SK-N-SH (cell line): ENCODE measurements around the gene ATP5F1D. TPM values are rescaled to one million over a fixed set of nuclear protein-coding genes. Genes with fewer than 3 reads are reported as not detected.

Experiments
- CTCF ChIA-PET: fragments of 300-600, 350-600 bp; formaldehyde crosslinking; extraction: SDS; loops from one replicate; lab custom pipeline; 2021; lab: Yijun Ruan, JAX
- POLR2A ChIA-PET: fragments of 350-600 bp; sonication (Branson Sonifier 250); formaldehyde crosslinking; extraction: SDS; loops from one replicate; lab custom pipeline; 2020; ENCODE audit warnings: antibody characterized with exemption, inconsistent platforms; lab: Yijun Ruan, JAX
- DNase-seq: peaks from one replicate; pipeline ENCODE4 v3.0.0; 2012
- H2AFZ ChIP-seq: fragments of 200-600 bp; sonication (generic); 2 replicates; pipeline ENCODE4 v1.8.1; 2016; ENCODE audit warnings: antibody characterized with exemption, mild to moderate bottlenecking, low read depth
- H3F3A ChIP-seq: fragments of 200-600 bp; sonication (generic); replicated peaks from 2 replicates; pipeline ENCODE3; 2016; ENCODE audit warnings: antibody characterized with exemption, mild to moderate bottlenecking; ENCODE audit not compliant: insufficient read depth
- H3K27ac ChIP-seq, 2 experiments: fragments of 200-500 bp in 1 of 2; fragments of 200-600 bp in 1 of 2; sonication (Bioruptor generic) in 1 of 2; sonication (generic), shearing (Covaris generic) in 1 of 2; 2 replicates each; pipeline versions ENCODE4 v1.5.1 to v1.6.1; 2014 to 2016; ENCODE audit warnings: low read depth in 2 of 2, inconsistent platforms in 1 of 2, low read length in 1 of 2, mild to moderate bottlenecking in 1 of 2, mixed read lengths in 1 of 2
- H3K27me3 ChIP-seq: fragments of 200-600 bp; sonication (generic), shearing (Covaris generic); 2 replicates; pipeline ENCODE4 v1.6.1; 2016; ENCODE audit warnings: mixed run types; ENCODE audit not compliant: insufficient read depth
- H3K36me3 ChIP-seq, 2 experiments: fragments of 200-500 bp in 1 of 2; fragments of 200-600 bp in 1 of 2; sonication (Bioruptor generic) in 1 of 2; sonication (generic) in 1 of 2; replicated peaks in 1 of 2; 2 replicates each; pipeline versions ENCODE3 to v1.5.1; 2014 to 2016; ENCODE audit warnings: low read length in 1 of 2, mild to moderate bottlenecking in 1 of 2; ENCODE audit not compliant: insufficient read depth in 2 of 2, control insufficient read depth in 1 of 2
- H3K4me1 ChIP-seq, 2 experiments: fragments of 200-500 bp in 1 of 2; fragments of 200-600 bp in 1 of 2; sonication (Bioruptor generic) in 1 of 2; sonication (generic), shearing (Covaris generic) in 1 of 2; 2 replicates each; pipeline versions ENCODE4 v1.5.1 to v1.6.1; 2014 to 2016; ENCODE audit warnings: low read depth in 1 of 2, low read length in 1 of 2, mixed run types in 1 of 2; ENCODE audit not compliant: insufficient read depth in 2 of 2, control insufficient read depth in 1 of 2
- H3K4me2 ChIP-seq: fragments of 200-600 bp; sonication (generic), shearing (Covaris generic); 2 replicates; pipeline ENCODE4 v1.6.1; 2017; ENCODE audit warnings: mixed run types
- H3K4me3 ChIP-seq, 2 experiments: fragments of 200-500 bp in 1 of 2; fragments of 200-600 bp in 1 of 2; sonication (Bioruptor generic) in 1 of 2; sonication (generic), shearing (Covaris generic) in 1 of 2; 2 replicates each; pipeline versions ENCODE4 v1.5.1 to v1.8.1; 2014 to 2016; ENCODE audit warnings: low read depth in 2 of 2, inconsistent platforms in 1 of 2, low read length in 1 of 2, mild to moderate bottlenecking in 1 of 2, mixed read lengths in 1 of 2, moderate library complexity in 1 of 2
- H3K79me2 ChIP-seq: fragments of 200-600 bp; sonication (generic); 2 replicates; pipeline ENCODE4 v1.8.1; 2017; ENCODE audit warnings: mild to moderate bottlenecking; ENCODE audit not compliant: insufficient read depth
- H3K9ac ChIP-seq: fragments of 200-600 bp; sonication (generic); 2 replicates; pipeline ENCODE4 v1.6.1; 2017; ENCODE audit warnings: mixed run types
- H3K9me2 ChIP-seq: fragments of 200-600 bp; sonication (generic); 2 replicates; pipeline ENCODE4 v1.6.1; 2017; ENCODE audit warnings: mixed run types
- H3K9me3 ChIP-seq: fragments of 200-600 bp; sonication (generic); 2 replicates; pipeline ENCODE4 v1.6.1; 2017; ENCODE audit warnings: mixed run types, mild to moderate bottlenecking, moderate library complexity
- H4K20me1 ChIP-seq: fragments of 200-600 bp; sonication (generic); 2 replicates; pipeline ENCODE4 v1.6.1; 2017; ENCODE audit warnings: mild to moderate bottlenecking, mixed run types; ENCODE audit not compliant: insufficient read depth
- CTCF ChIP-seq: fragments of 200-600 bp; sonication (generic); IDR thresholded peaks from 2 replicates; pipeline ENCODE4 v1.6.1; 2017; ENCODE audit warnings: antibody characterized with exemption, mild to moderate bottlenecking, moderate library complexity
- ELF1 ChIP-seq: IDR thresholded peaks from 2 replicates; pipeline ENCODE4 v1.4.0; 2012
- EZH2phosphoT487 ChIP-seq: fragments of 200-600 bp; sonication (generic); IDR thresholded peaks from 2 replicates; pipeline ENCODE4 v1.6.1; 2017; ENCODE audit warnings: low read depth, mixed run types, mild to moderate bottlenecking, antibody characterized with exemption, moderate library complexity, borderline replicate concordance
- FOXJ3 ChIP-seq: sonication (generic); formaldehyde crosslinking; IDR thresholded peaks from 2 replicates; pipeline ENCODE4 v1.5.1; 2020; ENCODE audit warnings: mild to moderate bottlenecking, missing genetic modification reagents
- MXI1 ChIP-seq: IDR thresholded peaks from 2 replicates; pipeline ENCODE4 v1.6.1; 2012; ENCODE audit warnings: mild to moderate bottlenecking, low read depth, low read length, improper control_type of control experiment
- NFIC ChIP-seq: IDR thresholded peaks from 2 replicates; pipeline ENCODE4 v1.4.0; 2012; ENCODE audit warnings: borderline replicate concordance
- NRF1 ChIP-seq: IDR thresholded peaks from 2 replicates; pipeline ENCODE4 v1.6.1; 2012; ENCODE audit warnings: low read depth, mild to moderate bottlenecking, low read length
- POLR2AphosphoS5 ChIP-seq: IDR thresholded peaks from 2 replicates; pipeline ENCODE4 v1.6.1; 2012; ENCODE audit warnings: low read depth, low read length
- RAD21 ChIP-seq: IDR thresholded peaks from 2 replicates; pipeline ENCODE4 v1.6.1; 2012; ENCODE audit warnings: mild to moderate bottlenecking, low read length
- RXRA ChIP-seq: IDR thresholded peaks from 2 replicates; pipeline ENCODE4 v1.4.0; 2012; ENCODE audit warnings: low read depth, mild to moderate bottlenecking, borderline replicate concordance
- SIN3A ChIP-seq: IDR thresholded peaks from 2 replicates; pipeline ENCODE4 v1.6.1; 2012; ENCODE audit warnings: low read depth, mild to moderate bottlenecking, low read length, moderate library complexity, borderline replicate concordance
- SMC3 ChIP-seq: IDR thresholded peaks from 2 replicates; pipeline ENCODE4 v1.6.1; 2012; ENCODE audit warnings: low read depth, low read length, improper control_type of control experiment
- TAF1 ChIP-seq: IDR thresholded peaks from 2 replicates; pipeline ENCODE4 v1.6.1; 2012; ENCODE audit warnings: low read depth, mild to moderate bottlenecking, low read length, moderate library complexity, borderline replicate concordance
- TCF12 ChIP-seq: IDR thresholded peaks from 2 replicates; pipeline ENCODE4 v1.4.0; 2012
- TEAD4 ChIP-seq: IDR thresholded peaks from 2 replicates; pipeline ENCODE4 v1.4.0; 2012; ENCODE audit warnings: mild to moderate bottlenecking, borderline replicate concordance; ENCODE audit not compliant: insufficient read depth
- YY1 ChIP-seq: IDR thresholded peaks from 2 replicates; pipeline ENCODE4 v1.4.0; 2012; ENCODE audit warnings: low read depth, mild to moderate bottlenecking
- WGBS: methylation state at CpG from one replicate; pipeline ENCODE4 v1.1.6; 2017; ENCODE audit warnings: low lambda C conversion rate; 5-methylcytosine and 5-hydroxymethylcytosine counted together
- polyA plus RNA-seq, 3 experiments: library from polyadenylated mRNA; depleted of rRNA; stranded (reverse); fragments of >200 nt; gene quantifications; 2 replicates each; pipeline ENCODE4 v1.2.3, GENCODE V29; 2012
- TF ChIP-seq, protein P1 (sequence below): fragments of 150-350 bp; IDR thresholded peaks from 2 replicates; pipeline ENCODE4 v1.6.1; 2016; ENCODE audit warnings: mild to moderate bottlenecking, low read depth, low read length

The ATP5F1D gene
- polyA plus RNA-seq, 1 of the 3 experiments (the other 2 are of a cell fraction): 226 TPM

GRCh38 chr19:1234051-1234954 lies 7.2 kb upstream of the ATP5F1D start:
- Histone ChIP-seq H3K9ac (no peak overlapping the region), H3F3A (peaks cover 26% of the 10 kb centered on the region), H3K27me3 (no peaks in the 10 kb centered on the region), H3K36me3 (peaks cover 0 to 41% of the 10 kb centered on the region in 2 experiments), H3K9me2 (no peaks in the 10 kb centered on the region), H3K79me2 (peaks cover 11% of the 10 kb centered on the region; the same call in 1 of the 2 replicates), H4K20me1 (peaks cover 24% of the 10 kb centered on the region), H2AFZ (no peak overlapping the region), H3K4me1 (peaks cover 0 to 17% of the 10 kb centered on the region in 2 experiments; a peak in 1 of 4 replicates), H3K4me3 (no peak overlapping the region), H3K27ac (no peak overlapping the region), H3K4me2 (no peak overlapping the region), H3K9me3 (no peaks in the 10 kb centered on the region)
- WGBS: 93% methylated on average over 10 of the region's 45 CpGs
- CTCF ChIA-PET: interaction anchor here (1.0 to 5.7 kb wide), 2 partner anchors 10 to 12 kb away, joined by 5 to 82 read pairs; no protein-coding TSS in a partner anchor
- POLR2A ChIA-PET: no interaction called here
- no peak for DNase-seq
- TF ChIP-seq NFIC: no peak

DNA sequence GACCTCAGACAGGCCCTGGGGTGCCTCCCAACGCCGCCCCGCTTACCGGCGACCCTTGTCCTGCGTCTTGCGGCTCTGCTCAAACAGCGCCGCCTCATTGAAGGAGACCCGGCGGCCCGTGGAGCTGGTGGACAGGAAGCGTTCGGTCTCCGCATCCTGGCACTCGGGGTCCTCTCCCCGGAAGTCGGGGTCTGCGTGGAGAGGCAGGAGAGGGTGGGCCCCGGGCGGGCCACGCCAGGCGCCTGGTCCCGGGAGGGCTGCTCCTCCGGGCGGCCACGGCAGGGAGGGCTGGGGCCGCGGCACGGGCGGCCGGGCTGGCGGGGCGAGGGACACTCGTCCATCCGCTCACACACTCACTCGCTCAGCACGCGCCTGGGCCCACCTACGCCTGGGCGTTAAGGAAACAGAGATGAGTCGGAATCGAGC lies 6.6 kb upstream of the ATP5F1D start:
- peaks cover 24% of the 10 kb centered on the region for H4K20me1 ChIP-seq
- POLR2A ChIA-PET: no interaction called here
- H3K79me2 ChIP-seq: peaks cover 11% of the 10 kb centered on the region; the same call in 1 of the 2 replicates
- H3K36me3 ChIP-seq: peaks cover 0 to 41% of the 10 kb centered on the region in 2 experiments
- no peaks in the 10 kb centered on the region for H3K27me3 ChIP-seq
- WGBS: 98% methylated on average over 25 of the region's 43 CpGs
- H3K4me2 ChIP-seq: no peak overlapping the region
- H2AFZ ChIP-seq: no peak overlapping the region
- H3K9me3 ChIP-seq: no peaks in the 10 kb centered on the region
- DNase-seq: no peak
- H3F3A ChIP-seq: peaks cover 33% of the 10 kb centered on the region
- TF ChIP-seq CTCF (no peak), RXRA (no peak), MXI1 (no peak), NRF1 (no peak), YY1 (no peak), TEAD4 (no peak), TAF1 (no peak), ELF1 (no peak), NFIC (no peak), SIN3A (no peak), POLR2AphosphoS5 (no peak), TCF12 (no peak), FOXJ3 (CRISPR knock-in tag) (no peak), EZH2phosphoT487 (no peak), RAD21 (no peak), SMC3 (no peak)
- TF ChIP-seq, protein P1, sequence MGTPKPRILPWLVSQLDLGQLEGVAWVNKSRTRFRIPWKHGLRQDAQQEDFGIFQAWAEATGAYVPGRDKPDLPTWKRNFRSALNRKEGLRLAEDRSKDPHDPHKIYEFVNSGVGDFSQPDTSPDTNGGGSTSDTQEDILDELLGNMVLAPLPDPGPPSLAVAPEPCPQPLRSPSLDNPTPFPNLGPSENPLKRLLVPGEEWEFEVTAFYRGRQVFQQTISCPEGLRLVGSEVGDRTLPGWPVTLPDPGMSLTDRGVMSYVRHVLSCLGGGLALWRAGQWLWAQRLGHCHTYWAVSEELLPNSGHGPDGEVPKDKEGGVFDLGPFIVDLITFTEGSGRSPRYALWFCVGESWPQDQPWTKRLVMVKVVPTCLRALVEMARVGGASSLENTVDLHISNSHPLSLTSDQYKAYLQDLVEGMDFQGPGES: no peak
- TF ChIP-seq, all 33 proteins: peak for 0
- H3K27ac ChIP-seq: no peak overlapping the region
- H3K4me1 ChIP-seq: peaks cover 5 to 24% of the 10 kb centered on the region in 2 experiments; a peak in 2 of 4 replicates
- H3K4me3 ChIP-seq: no peak overlapping the region
- no peaks in the 10 kb centered on the region for H3K9me2 ChIP-seq
- H3K9ac ChIP-seq: no peak overlapping the region
- CTCF ChIA-PET: interaction anchor here (1.0 to 5.7 kb wide), 2 partner anchors 9 to 13 kb away, joined by 5 to 82 read pairs; no protein-coding TSS in a partner anchor
